ENCODE results near the gene SEC22C.
A peak's percentile ranks its signal among the peaks of the same experiment; 100 is the strongest.

SEC22C gene

DNA sequence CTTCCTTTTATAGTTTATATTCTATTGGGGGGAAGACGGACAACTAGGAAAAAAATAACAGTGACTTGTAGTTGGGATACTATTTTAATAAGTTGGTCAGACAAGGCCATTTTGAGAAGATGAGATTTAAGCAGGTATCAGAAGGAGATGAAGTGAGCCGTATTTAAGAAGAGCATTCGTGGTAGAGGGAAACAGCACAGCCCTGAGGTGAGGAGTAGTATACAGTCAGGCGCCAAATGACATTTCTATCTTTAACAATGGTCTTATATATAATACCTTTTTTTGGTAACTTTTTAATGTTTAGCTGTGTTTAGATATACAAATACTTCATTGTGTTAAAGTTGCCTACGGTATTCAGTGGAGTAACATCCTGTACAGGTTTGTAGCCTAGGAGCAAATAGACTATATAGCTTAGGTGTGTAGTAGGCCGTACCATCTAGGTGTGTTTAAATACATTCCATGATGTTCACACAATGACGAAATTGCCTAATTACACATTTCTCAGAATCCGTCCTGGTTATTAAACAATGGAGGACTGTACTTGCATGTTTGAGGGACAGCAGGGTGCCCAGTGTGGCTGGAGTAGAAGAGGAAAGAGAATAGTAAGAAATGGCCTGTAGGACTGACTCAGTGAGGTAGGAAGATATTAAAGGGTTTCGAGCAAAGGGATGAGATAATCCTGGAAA is 20.3 kb upstream of the SEC22C start:
- no peak overlapping the region for H3K27ac ChIP-seq (ENCODE audit: low read length, poor library complexity, severe bottlenecking)
- peaks cover 3 to 36% of the 10 kb centered on the region in 2 experiments for H3K36me3 ChIP-seq (ENCODE audit: control insufficient read depth in 1 of 2, insufficient read depth in 2 of 2, low read depth in 1 of 2, low read length in 2 of 2)
- no peaks in the 10 kb centered on the region for H3K27me3 ChIP-seq (ENCODE audit: control insufficient read depth in 1 of 2, insufficient read depth in 1 of 2, low read length in 2 of 2)
- DNase-seq = peak; percentile 47
- no peak overlapping the region for H2BK12ac ChIP-seq (ENCODE audit: low read length in 2 of 2)
- H3K23ac ChIP-seq (ENCODE audit: low read length in 2 of 2) = no peak overlapping the region
- no peak overlapping the region for H2BK5ac ChIP-seq (ENCODE audit: low read depth, low read length, poor library complexity, severe bottlenecking)
- H4K8ac ChIP-seq (ENCODE audit: low read length) = no peak overlapping the region
- no peaks in the 10 kb centered on the region for H3K79me1 ChIP-seq (replicated peaks; ENCODE audit: low read length, poor library complexity, severe bottlenecking)
- H3K14ac ChIP-seq (ENCODE audit: low read length in 2 of 2) = no peak overlapping the region
- H3K4me3 ChIP-seq (ENCODE audit: insufficient read depth in 1 of 2, low read depth in 1 of 2, low read length in 2 of 2) = peak overlapping the region in 1 of 2 experiments; percentile 95
- H2BK120ac ChIP-seq (ENCODE audit: low read depth, low read length) = no peak overlapping the region
- no peak overlapping the region for H4K91ac ChIP-seq (ENCODE audit: low read length)
- H2AFZ ChIP-seq (ENCODE audit: low read depth, low read length) = no peak overlapping the region
- H2BK15ac ChIP-seq (ENCODE audit: low read depth, poor library complexity, severe bottlenecking) = no peak overlapping the region
- H3K18ac ChIP-seq (ENCODE audit: low read depth in 1 of 2, low read length in 2 of 2) = no peak overlapping the region
- H3K4ac ChIP-seq (ENCODE audit: low read depth in 1 of 2, low read length in 2 of 2) = no peak overlapping the region
- H3K4me1 ChIP-seq (ENCODE audit: control insufficient read depth, insufficient read depth, low read depth, low read length) = peaks cover 3% of the 10 kb centered on the region
- WGBS = 62% methylated on average over 6 of the region's 9 CpGs
- H3K9ac ChIP-seq (ENCODE audit: low read length) = peak overlapping the region; percentile 97
- H3K4me2 ChIP-seq (ENCODE audit: low read length, poor library complexity, severe bottlenecking) = peak overlapping the region; percentile 38
- H3K9me3 ChIP-seq (ENCODE audit: control insufficient read depth, low read length) = no peaks in the 10 kb centered on the region
- H2AK5ac ChIP-seq (ENCODE audit: low read length, severe bottlenecking) = no peak overlapping the region

DNA sequence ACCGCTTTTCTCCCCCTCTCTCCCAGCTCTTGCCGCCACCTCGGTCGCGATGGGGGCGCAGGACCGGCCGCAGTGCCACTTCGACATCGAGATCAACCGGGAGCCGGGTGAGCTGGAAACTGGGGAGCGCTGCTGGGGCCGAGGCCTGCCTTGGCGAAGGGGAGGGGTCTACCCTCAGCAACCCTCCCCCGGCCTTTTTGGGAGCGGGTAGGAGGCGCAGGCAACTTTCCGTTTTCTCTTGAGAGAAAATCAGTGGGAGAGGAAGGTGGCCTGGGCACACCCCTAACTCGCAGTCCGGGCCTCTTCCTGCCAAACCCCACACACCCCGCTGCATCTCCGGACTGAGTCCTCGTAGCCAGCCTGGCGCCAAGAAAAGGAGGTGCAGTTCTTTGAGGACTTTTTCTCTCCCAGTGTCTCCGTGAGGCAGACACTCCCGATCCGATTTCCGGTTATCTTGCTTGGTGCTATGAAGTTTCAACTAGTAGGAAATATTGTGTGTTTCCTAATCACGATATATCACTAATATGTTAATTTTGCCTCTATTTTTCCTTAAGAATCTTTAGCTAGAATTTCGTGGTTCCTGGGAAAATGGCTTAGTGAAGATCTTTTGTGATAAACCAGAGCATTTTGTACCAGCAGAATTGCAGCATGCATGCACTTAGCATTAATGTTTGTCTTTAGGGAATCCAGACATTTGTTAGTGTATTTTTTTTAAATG is 19.4 kb upstream of the SEC22C start:
- H4K8ac ChIP-seq (ENCODE audit: low read length) = peak overlapping the region; percentile 27
- peak overlapping the region; percentile 85 to 95 for H3K4ac ChIP-seq (ENCODE audit: low read depth in 1 of 2, low read length in 2 of 2)
- peaks cover 3% of the 10 kb centered on the region for H3K4me1 ChIP-seq (ENCODE audit: control insufficient read depth, insufficient read depth, low read depth, low read length)
- H2AFZ ChIP-seq (ENCODE audit: low read depth, low read length) = no peak overlapping the region
- H3K4me2 ChIP-seq (ENCODE audit: low read length, poor library complexity, severe bottlenecking) = peak overlapping the region; percentile 38
- H3K36me3 ChIP-seq (ENCODE audit: control insufficient read depth in 1 of 2, insufficient read depth in 2 of 2, low read depth in 1 of 2, low read length in 2 of 2) = peaks cover 0 to 38% of the 10 kb centered on the region in 2 experiments
- peak overlapping the region; percentile 95 for H3K4me3 ChIP-seq (ENCODE audit: insufficient read depth in 1 of 2, low read depth in 1 of 2, low read length in 2 of 2)
- peak overlapping the region; percentile 93 for H3K27ac ChIP-seq (ENCODE audit: low read length, poor library complexity, severe bottlenecking)
- peak overlapping the region; percentile 97 for H3K9ac ChIP-seq (ENCODE audit: low read length)
- H2BK12ac ChIP-seq (ENCODE audit: low read length in 2 of 2) = no peak overlapping the region
- H2AK5ac ChIP-seq (ENCODE audit: low read length, severe bottlenecking) = no peak overlapping the region
- no peak overlapping the region for H2BK5ac ChIP-seq (ENCODE audit: low read depth, low read length, poor library complexity, severe bottlenecking)
- no peaks in the 10 kb centered on the region for H3K79me1 ChIP-seq (replicated peaks; ENCODE audit: low read length, poor library complexity, severe bottlenecking)
- H3K23ac ChIP-seq (ENCODE audit: low read length in 2 of 2) = no peak overlapping the region
- 2% methylated on average over 14 of the region's 31 CpGs for WGBS
- peak overlapping the region; percentile 99 for H3K18ac ChIP-seq (ENCODE audit: low read depth in 1 of 2, low read length in 2 of 2)
- H3K27me3 ChIP-seq (ENCODE audit: control insufficient read depth in 1 of 2, insufficient read depth in 1 of 2, low read length in 2 of 2) = no peaks in the 10 kb centered on the region
- peak overlapping the region in 1 of 2 experiments; percentile 53 for H3K14ac ChIP-seq (ENCODE audit: low read length in 2 of 2)
- H2BK15ac ChIP-seq (ENCODE audit: low read depth, poor library complexity, severe bottlenecking) = no peak overlapping the region
- H4K91ac ChIP-seq (ENCODE audit: low read length) = peak overlapping the region; percentile 98
- DNase-seq = peak; percentile 79
- peak overlapping the region; percentile 95 for H2BK120ac ChIP-seq (ENCODE audit: low read depth, low read length)
- no peaks in the 10 kb centered on the region for H3K9me3 ChIP-seq (ENCODE audit: control insufficient read depth, low read length)

DNA sequence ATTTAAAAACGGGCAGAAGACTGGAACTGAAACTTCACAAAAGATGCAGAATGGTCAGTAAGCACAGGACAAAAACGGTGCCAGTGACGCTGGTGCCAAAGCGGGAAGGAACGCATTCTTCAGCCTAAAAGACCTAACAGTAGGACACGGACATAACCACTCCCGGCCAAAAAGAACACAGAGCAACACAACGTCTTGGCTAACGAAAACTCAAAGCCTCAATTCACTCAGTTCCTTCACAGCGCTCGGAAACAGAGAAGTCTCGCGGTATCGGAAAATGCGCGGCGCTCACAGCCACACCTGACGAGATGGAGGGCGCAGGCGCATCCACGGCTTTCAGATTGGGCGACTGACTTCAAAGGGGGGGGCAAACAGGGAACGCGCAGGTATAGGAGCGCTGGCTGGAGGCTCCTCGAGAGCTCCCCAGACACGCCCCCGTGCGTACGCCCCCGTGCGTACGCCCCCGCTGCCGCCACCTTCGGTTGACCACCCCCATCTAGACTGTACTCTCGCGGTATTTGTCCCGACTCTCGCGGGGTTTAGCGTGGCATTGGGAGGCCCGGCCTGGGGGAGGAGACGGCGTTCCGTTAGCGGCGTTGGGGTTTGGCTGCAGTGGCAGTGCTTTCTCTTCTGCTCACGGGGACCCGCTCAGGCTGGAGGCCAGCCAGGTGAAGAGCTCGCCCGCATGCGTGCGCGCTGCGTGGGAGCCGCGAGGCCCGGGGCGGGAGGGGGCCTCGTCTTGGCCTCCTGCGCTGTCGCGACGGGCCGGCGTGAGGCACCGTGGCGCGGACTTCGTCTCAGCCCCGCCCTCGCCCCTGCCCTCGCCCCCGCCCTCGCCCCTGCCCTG is 18.6 kb upstream of the SEC22C start, which contains the start of gene NKTR:
NKTR (plus strand) TSS at position 576 of the 847 bp plus-strand sequence. CDS start 321 bp downstream, outside the sequence.
- peak within 1 kb of the TSS; percentile 95 for H2BK5ac ChIP-seq (ENCODE audit: low read depth, low read length, poor library complexity, severe bottlenecking)
- peak within 1 kb of the TSS in 1 of 2 experiments; percentile 68 for H2BK12ac ChIP-seq (ENCODE audit: low read length in 2 of 2)
- peak within 1 kb of the TSS; percentile 95 to 100 for H3K4ac ChIP-seq (ENCODE audit: low read depth in 1 of 2, low read length in 2 of 2)
- peak within 1 kb of the TSS; percentile 100 for H4K8ac ChIP-seq (ENCODE audit: low read length)
- H3K4me2 ChIP-seq (ENCODE audit: low read length, poor library complexity, severe bottlenecking) = peak within 1 kb of the TSS; percentile 67
- peak within 1 kb of the TSS; percentile 86 for H2AFZ ChIP-seq (ENCODE audit: low read depth, low read length)
- peak within 1 kb of the TSS; percentile 99 for H3K18ac ChIP-seq (ENCODE audit: low read depth in 1 of 2, low read length in 2 of 2)
- peaks cover 0 to 36% of the 10 kb centered on the region in 2 experiments for H3K36me3 ChIP-seq (ENCODE audit: control insufficient read depth in 1 of 2, insufficient read depth in 2 of 2, low read depth in 1 of 2, low read length in 2 of 2)
- H2BK120ac ChIP-seq (ENCODE audit: low read depth, low read length) = peak within 1 kb of the TSS; percentile 95
- H3K9me3 ChIP-seq (ENCODE audit: control insufficient read depth, low read length) = no peaks in the 10 kb centered on the region
- peak within 1 kb of the TSS; percentile 97 for H3K9ac ChIP-seq (ENCODE audit: low read length)
- H4K91ac ChIP-seq (ENCODE audit: low read length) = peak within 1 kb of the TSS; percentile 98
- under 1% methylated on average over 64 of the region's 76 CpGs for WGBS
- no peaks in the 10 kb centered on the region for H3K79me1 ChIP-seq (replicated peaks; ENCODE audit: low read length, poor library complexity, severe bottlenecking)
- no peaks in the 10 kb centered on the region for H3K27me3 ChIP-seq (ENCODE audit: control insufficient read depth in 1 of 2, insufficient read depth in 1 of 2, low read length in 2 of 2)
- DNase-seq = peak; percentile 98
- H3K4me1 ChIP-seq (ENCODE audit: control insufficient read depth, insufficient read depth, low read depth, low read length) = peaks cover 3% of the 10 kb centered on the region
- H2BK15ac ChIP-seq (ENCODE audit: low read depth, poor library complexity, severe bottlenecking) = peak within 1 kb of the TSS; percentile 99
- no peak within 1 kb of the TSS for H2AK5ac ChIP-seq (ENCODE audit: low read length, severe bottlenecking)
- H3K4me3 ChIP-seq (ENCODE audit: insufficient read depth in 1 of 2, low read depth in 1 of 2, low read length in 2 of 2) = peak within 1 kb of the TSS; percentile 95
- peak within 1 kb of the TSS; percentile 94 for H3K27ac ChIP-seq (ENCODE audit: low read length, poor library complexity, severe bottlenecking)
- H3K14ac ChIP-seq (ENCODE audit: low read length in 2 of 2) = peak within 1 kb of the TSS in 1 of 2 experiments; percentile 97
- peak within 1 kb of the TSS in 1 of 2 experiments; percentile 92 for H3K23ac ChIP-seq (ENCODE audit: low read length in 2 of 2)
